Kidney epithelial cell (primary cell): ENCODE data around the gene PCDH12. TPM values are rescaled to one million over a fixed set of nuclear protein-coding genes. Genes with fewer than 3 reads are reported as not detected.
A peak's percentile ranks its signal among the peaks of the same experiment; 100 is the strongest.

ENCODE experiments used
- DNase-seq: peaks from one replicate; pipeline ENCODE4 v3.0.0-alpha.2; 2010; ENCODE audit warnings: low read depth
- H3K27me3 ChIP-seq: 2 replicates; pipeline ENCODE4 v1.6.0; 2011; ENCODE audit warnings: low read length; ENCODE audit not compliant: control insufficient read depth, insufficient read depth
- H3K36me3 ChIP-seq: 2 replicates; pipeline ENCODE4 v1.5.1; 2011; ENCODE audit warnings: low read length; ENCODE audit not compliant: control insufficient read depth, insufficient read depth
- H3K4me3 ChIP-seq: 2 replicates; pipeline ENCODE4 v1.5.1; 2011; ENCODE audit warnings: low read depth, mild to moderate bottlenecking, control low read depth, low read length
- CTCF ChIP-seq: IDR thresholded peaks from 2 replicates; pipeline ENCODE4 v1.5.1; 2011; ENCODE audit warnings: mild to moderate bottlenecking, moderate library complexity, low read length, control low read depth, inconsistent platforms; ENCODE audit not compliant: insufficient read depth, poor library complexity, severe bottlenecking
- total RNA-seq: library from RNA; depleted of rRNA; stranded (reverse); fragments of >200 nt; gene quantifications from 2 replicates; pipeline ENCODE4 v1.2.3, GENCODE V29; 2015

Gene PCDH12
- total RNA-seq, 1 donor from 2014 or later: not detected

- Histone ChIP-seq H3K36me3 (no peaks in the 10 kb centered on the region), H3K27me3 (no peaks in the 10 kb centered on the region), H3K4me3 (no peak overlapping the region)
- DNase-seq: no peak
- no peak for TF ChIP-seq CTCF
Measured at GRCh38 chr5:141963701-141964100, 5.7 kb upstream of the PCDH12 start.

GRCh38 chr5:141961466-141961865, 3.5 kb upstream of the PCDH12 start:
- no peaks in the 10 kb centered on the region for H3K36me3 ChIP-seq
- no peak overlapping the region for H3K4me3 ChIP-seq
- DNase-seq: no peak
- H3K27me3 ChIP-seq: no peaks in the 10 kb centered on the region
- TF ChIP-seq CTCF: no peak

GRCh38 chr5:141960449-141961323, 2.7 kb upstream of the PCDH12 start:
- no peaks in the 10 kb centered on the region for H3K27me3 ChIP-seq
- DNase-seq: peak; percentile 34
- H3K36me3 ChIP-seq: no peaks in the 10 kb centered on the region
- TF ChIP-seq CTCF: peak; percentile 90
- H3K4me3 ChIP-seq: no peak overlapping the region

GRCh38 chr5:141960018-141960417, 2.0 kb upstream of the PCDH12 start:
- TF ChIP-seq CTCF: peak; percentile 48
- Histone ChIP-seq H3K27me3 (no peaks in the 10 kb centered on the region), H3K36me3 (no peaks in the 10 kb centered on the region), H3K4me3 (no peak overlapping the region)
- DNase-seq: no peak

GRCh38 chr5:141958546-141959172, 657 bp upstream of the PCDH12 start:
- no peaks in the 10 kb centered on the region for H3K36me3 ChIP-seq
- no peak for DNase-seq
- H3K27me3 ChIP-seq: no peaks in the 10 kb centered on the region
- no peak overlapping the region for H3K4me3 ChIP-seq
- no peak for TF ChIP-seq CTCF
